Motor neuron (in vitro differentiated cells): ENCODE data around the gene DOK7. TPM values are rescaled to one million over a fixed set of nuclear protein-coding genes. Genes with fewer than 3 reads are reported as not detected.

Source experiments
- ATAC-seq, 8 experiments: fragments of 200-7000 bp; cut with Tn5 transposase; replicated peaks in 6 of 8; 2 replicates each; pipeline ENCODE4 v1.8.0; 2021; ENCODE audit warnings: mild to moderate bottlenecking in 8 of 8, moderate library complexity in 8 of 8
- H3K27ac ChIP-seq, 2 donors: fragments of 250-450 bp; sonication (Bioruptor Pico); 2 replicates each; pipeline ENCODE4 v1.9.0; 2021; ENCODE audit warnings: antibody characterized with exemption in 2 of 2, mild to moderate bottlenecking in 2 of 2, moderate library complexity in 1 of 2
- H3K4me1 ChIP-seq, 2 donors: fragments of 250-450 bp; sonication (Bioruptor Pico); replicated peaks in 1 of 2; 2 replicates each; pipeline ENCODE4 v1.6.1; 2021; ENCODE audit warnings: antibody characterized with exemption in 2 of 2, mild to moderate bottlenecking in 2 of 2, moderate library complexity in 1 of 2
- H3K4me3 ChIP-seq, 5 donors: fragments of 250-450 bp; sonication (Bioruptor Pico); 2 replicates each; pipeline ENCODE4 v1.9.0; 2021; ENCODE audit warnings: antibody characterized with exemption in 5 of 5, mild to moderate bottlenecking in 5 of 5, moderate library complexity in 4 of 5
- WGBS, 10 experiments: fragments of 450-650 bp; shearing (Covaris generic); methylation state at CpG; one replicate each; pipeline ENCODE4 v1.0.0; 2022; 5-methylcytosine and 5-hydroxymethylcytosine counted together
- in situ Hi-C, 9 experiments: fragments of 400-800 bp; cut with MboI; loops; one replicate each; pipeline ENCODE4 v1.15.0; 2021; ENCODE audit warnings: low sequenced_read_pairs in 9 of 9, low pct_unique_long_range_greater_than_20kb in 2 of 9; ENCODE audit not compliant: unreplicated experiment in 9 of 9
- total RNA-seq, 8 experiments: library from RNA; unstranded; fragments of 300-600 nt; gene quantifications; 2 replicates each; pipeline versions ENCODE4 v1.2.3 to v1.2.4, GENCODE V29; 2022

The DOK7 gene
- total RNA-seq, 8 experiments from 2014 or later: 0.27 to 2.0 (median 0.62) TPM

DNA sequence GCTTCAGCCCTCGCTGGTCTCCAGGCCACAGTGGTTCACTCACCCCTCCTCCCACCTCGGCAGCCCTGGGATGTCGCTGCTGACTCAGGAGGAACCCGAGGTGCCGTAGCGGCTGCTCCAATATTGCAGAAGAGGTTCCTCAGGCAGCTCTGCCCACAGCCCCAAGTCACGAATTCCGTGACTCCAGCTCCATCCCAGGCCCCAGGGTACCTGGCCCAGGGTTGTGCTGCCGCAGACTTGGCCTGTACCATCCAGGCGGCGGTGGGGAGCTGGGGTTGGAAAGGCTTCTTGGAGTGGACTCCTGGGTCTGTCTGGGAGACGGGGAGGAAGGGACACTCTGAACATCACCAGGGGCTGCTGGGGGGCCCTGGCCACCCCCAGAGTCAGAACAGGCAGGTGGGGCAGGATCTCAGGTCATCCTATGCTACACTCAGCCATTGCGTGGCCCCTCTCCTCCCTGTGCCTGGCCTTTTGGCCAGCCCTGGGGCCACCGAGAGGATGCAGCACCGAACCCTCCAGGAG is 22.1 kb upstream of the DOK7 start:
- H3K27ac ChIP-seq: no peak overlapping the region
- in situ Hi-C loops: loop anchor here in 2 of 9 experiments (10.0 to 25.0 kb wide), 2 partner anchors 96 to 104 kb away; no protein-coding TSS in a partner anchor
- H3K4me3 ChIP-seq: no peak overlapping the region
- no peaks in the 10 kb centered on the region for H3K4me1 ChIP-seq
- WGBS, 10 experiments: 13 to 92% (median 55%) methylated on average over 3 to 6 of the region's 15 CpGs; no CpG with 5 or more reads in 6 of the 10 experiments
- ATAC-seq: no peak

DNA sequence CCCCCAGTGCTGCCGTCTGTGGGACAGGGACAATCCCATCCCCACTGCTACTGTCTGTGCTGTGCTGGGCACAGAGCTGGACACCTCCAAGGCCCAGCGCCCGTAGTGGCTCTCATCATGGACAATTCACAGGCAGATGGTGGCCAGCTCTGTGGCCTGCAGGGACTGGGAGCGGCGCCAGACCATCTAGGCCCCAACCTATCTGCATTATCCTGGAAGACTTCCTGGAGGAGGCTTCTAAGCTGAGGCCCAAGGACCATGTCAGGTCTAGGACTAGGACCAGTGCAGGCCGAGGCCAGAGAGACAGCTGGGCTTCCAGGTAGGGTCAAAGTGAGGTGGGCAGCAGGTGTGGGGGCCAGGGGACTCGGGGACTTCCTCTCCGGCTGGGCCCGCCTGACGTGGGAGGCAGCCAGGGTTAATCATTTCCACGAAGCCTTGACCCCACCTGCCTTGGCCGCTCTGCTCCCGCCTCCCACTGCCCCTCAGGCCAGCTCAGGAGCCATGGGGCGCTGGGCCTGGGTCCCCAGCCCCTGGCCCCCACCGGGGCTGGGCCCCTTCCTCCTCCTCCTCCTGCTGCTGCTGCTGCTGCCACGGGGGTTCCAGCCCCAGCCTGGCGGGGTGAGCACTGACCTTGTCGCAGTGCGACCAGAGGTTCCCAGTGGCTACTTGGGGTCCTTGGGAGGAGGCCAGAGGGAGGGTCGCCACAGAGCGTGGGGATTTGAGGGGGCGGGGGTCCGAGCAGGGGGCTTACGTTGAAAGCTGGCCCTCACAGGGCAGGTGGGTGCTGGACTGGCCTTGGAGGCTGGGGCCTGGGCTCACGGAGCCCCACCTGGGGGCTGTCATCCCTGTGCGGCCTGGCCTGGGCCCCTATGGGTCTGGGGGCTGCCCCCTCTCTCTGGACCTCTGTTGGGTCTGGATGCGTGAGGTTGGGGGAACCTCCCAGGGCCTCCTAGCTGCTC is 21.3 kb upstream of the DOK7 start, which contains the start of gene HGFAC:
TSS of gene HGFAC (plus strand) at position 468 of the 959 bp plus-strand sequence. CDS start at position 502, 34 bp downstream.
- H3K27ac ChIP-seq: no peak within 1 kb of the TSS
- no peak for ATAC-seq
- in situ Hi-C loops: loop anchor here in 2 of 9 experiments (10.0 to 25.0 kb wide), 2 partner anchors 97 to 104 kb away; no protein-coding TSS in a partner anchor
- no peak within 1 kb of the TSS for H3K4me3 ChIP-seq
- WGBS, 10 experiments: no CpG with 5 or more reads among the region's 27 CpGs
- H3K4me1 ChIP-seq: no peaks in the 10 kb centered on the region

DNA sequence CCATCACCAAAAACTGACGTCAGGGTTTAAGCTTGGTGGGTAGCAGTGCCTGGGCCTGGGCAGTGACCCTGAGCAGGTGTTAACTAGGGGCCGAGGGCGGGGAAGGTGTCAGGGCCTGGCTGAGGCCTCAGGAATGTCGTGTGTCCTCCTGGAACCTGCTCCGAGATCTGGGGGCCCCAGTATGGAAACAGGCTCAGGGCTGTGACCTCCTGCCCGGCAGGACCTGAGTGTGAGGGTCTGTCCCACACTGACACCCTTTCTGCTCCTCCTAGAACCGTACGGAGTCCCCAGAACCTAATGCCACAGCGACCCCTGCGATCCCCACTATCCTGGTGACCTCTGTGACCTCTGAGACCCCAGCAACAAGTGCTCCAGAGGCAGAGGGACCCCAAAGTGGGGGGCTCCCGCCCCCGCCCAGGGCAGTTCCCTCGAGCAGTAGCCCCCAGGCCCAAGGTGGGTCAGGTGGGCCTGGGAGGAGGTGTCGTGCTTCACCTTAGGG is 20.6 kb upstream of the DOK7 start:
- H3K4me1 ChIP-seq: no peaks in the 10 kb centered on the region
- in situ Hi-C loops: loop anchor here in 2 of 9 experiments (10.0 to 25.0 kb wide), 2 partner anchors 98 to 105 kb away; no protein-coding TSS in a partner anchor
- no peak overlapping the region for H3K27ac ChIP-seq
- ATAC-seq: no peak
- 40 to 93% (median 77%) methylated on average over 1 to 5 of the region's 14 CpGs; no CpG with 5 or more reads in 6 of the 10 experiments for WGBS, 10 experiments
- H3K4me3 ChIP-seq: no peak overlapping the region

DNA sequence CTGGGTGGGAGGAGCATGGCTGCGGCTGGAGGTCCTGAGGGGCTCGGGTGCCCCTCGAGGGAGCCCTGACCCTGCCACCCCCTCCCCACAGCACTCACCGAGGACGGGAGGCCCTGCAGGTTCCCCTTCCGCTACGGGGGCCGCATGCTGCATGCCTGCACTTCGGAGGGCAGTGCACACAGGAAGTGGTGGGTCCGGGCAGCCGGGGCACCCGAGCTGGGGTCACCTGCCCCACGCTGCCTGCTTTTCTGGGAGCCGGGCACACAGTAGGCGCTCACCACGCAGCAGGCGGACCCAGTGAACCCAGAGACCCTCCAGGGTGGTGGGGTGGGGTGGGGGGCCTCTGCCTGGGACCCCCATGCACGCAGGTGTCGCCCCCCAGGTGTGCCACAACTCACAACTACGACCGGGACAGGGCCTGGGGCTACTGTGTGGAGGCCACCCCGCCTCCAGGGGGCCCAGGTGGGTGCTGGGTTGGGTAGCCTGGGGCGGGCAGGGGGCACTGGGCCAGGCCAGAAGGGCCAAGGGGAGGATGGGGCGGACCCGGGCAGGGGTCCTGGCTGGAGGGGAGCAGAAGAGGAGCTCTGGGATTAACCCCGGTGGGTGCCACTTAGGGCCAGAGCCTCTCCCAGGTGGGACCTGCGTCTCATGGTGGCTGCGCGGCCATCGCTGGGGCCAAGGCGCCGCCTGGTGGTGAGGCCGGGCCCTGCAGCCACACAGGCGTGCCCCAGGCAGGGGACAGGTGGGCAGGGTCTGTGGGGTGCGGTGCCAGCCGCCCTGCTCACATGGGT is 20.0 kb upstream of the DOK7 start:
- WGBS, 10 experiments: 40 to 100% methylated on average over 1 of the region's 36 CpGs; no CpG with 5 or more reads in 8 of the 10 experiments
- in situ Hi-C loops: loop anchor here in 2 of 9 experiments (10.0 to 25.0 kb wide), 2 partner anchors 98 to 106 kb away; no protein-coding TSS in a partner anchor

DNA sequence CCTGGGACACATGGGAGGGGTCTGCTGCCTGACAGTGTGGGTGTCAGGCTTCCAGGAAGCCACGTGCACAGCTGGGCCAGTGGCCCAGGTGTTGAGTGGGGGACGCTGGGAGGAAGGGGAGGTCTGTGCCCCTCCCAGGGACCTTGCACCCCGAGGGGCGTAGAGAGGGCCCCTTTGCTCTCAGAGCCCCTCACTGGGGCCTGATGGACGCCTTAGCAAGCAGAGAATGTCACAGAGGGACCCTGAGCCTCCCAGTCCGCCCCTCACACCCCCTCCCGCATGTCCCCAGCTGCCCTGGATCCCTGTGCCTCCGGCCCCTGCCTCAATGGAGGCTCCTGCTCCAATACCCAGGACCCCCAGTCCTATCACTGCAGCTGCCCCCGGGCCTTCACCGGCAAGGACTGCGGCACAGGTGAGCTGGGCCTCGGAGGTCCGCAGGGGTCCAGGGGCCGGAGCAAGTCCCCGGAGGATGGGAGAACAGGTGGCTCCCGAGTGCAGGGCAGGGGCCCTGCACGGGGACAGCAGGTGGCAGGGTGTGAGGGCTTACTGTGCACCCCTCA is 19.3 kb upstream of the DOK7 start:
- WGBS, 10 experiments: 53% methylated on average over 3 of the region's 17 CpGs; no CpG with 5 or more reads in 9 of the 10 experiments
- peaks cover 0 to 2% of the 10 kb centered on the region in 2 donors for H3K4me1 ChIP-seq
- peak in 1 of 8 experiments; percentile 5 for ATAC-seq
- no peak overlapping the region for H3K4me3 ChIP-seq
- no peak overlapping the region for H3K27ac ChIP-seq
- in situ Hi-C loops: loop anchor here in 2 of 9 experiments (10.0 to 25.0 kb wide), 2 partner anchors 99 to 107 kb away; no protein-coding TSS in a partner anchor

More for the DNA sequence above, 20.0 kb upstream of the DOK7 start:
- ATAC-seq: peak; percentile 49 to 87 (median 70)
- Histone ChIP-seq H3K4me1 (no peaks in the 10 kb centered on the region), H3K27ac (no peak overlapping the region), H3K4me3 (no peak overlapping the region)

DNA sequence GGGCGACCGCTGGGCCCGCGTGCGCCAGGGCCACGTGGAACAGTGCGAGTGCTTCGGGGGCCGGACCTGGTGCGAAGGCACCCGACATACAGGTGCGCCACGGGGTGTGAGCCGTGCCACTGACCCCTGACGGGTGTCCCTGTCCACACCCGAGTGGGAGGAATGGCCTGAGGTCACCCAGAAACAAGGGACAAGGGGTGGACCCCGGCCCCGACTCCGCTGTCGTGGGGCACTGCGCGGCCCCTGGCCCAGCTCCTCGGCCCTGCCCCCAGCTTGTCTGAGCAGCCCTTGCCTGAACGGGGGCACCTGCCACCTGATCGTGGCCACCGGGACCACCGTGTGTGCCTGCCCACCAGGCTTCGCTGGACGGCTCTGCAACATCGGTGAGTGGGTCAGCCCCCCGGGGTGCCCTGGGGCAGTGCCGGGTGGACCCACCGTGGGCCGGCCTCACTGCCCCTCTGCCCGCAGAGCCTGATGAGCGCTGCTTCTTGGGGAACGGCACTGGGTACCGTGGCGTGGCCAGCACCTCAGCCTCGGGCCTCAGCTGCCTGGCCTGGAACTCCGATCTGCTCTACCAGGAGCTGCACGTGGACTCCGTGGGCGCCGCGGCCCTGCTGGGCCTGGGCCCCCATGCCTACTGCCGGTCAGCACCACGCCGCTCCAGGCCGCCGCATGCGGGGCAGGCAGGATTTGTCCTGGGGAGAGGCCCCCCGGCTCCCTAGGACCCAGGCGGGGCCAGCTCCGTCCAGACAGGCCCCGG is 18.6 kb upstream of the DOK7 start:
- no peak for ATAC-seq
- WGBS, 10 experiments: 74 to 100% (median 93%) methylated on average over 1 to 17 of the region's 56 CpGs; no CpG with 5 or more reads in 4 of the 10 experiments

DNA sequence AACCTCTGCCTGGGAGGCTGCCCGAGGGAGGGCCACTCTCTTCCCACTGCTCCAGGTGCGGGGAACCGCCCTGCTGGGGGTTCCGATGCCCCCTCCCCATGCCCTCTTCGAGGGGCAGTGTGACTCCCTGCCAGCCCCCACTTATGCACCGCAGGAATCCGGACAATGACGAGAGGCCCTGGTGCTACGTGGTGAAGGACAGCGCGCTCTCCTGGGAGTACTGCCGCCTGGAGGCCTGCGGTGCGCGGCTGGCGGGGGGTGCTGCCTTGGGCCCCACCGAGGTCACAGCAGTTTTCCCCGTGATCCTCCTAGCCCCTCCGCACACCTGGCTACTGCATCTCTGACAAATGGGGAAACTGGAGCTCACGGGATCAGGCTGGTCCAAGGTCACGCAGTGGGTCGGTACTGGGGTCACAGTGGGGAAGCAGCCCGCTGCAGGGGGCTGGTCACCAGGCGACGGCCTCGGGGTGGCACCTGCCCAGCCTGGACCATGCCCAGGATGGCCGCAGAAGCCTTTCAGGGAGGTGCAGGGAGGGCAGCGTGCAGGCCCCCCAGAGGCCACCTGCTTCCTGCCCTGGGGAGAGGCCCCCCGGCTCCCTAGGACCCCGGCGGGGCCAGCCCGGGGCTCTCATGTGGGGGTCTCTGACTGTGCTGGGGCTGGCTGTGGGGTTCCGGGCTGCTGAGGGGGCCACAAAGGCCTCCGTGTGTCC is 17.8 kb upstream of the DOK7 start:
- ATAC-seq: no peak
- H3K4me1 ChIP-seq: peaks cover 8 to 16% of the 10 kb centered on the region in 2 donors
- WGBS, 10 experiments: 88% methylated on average over 7 of the region's 34 CpGs; no CpG with 5 or more reads in 9 of the 10 experiments
- no peak overlapping the region for H3K4me3 ChIP-seq
- H3K27ac ChIP-seq: no peak overlapping the region
- in situ Hi-C loops: loop anchor here in 2 of 9 experiments (10.0 to 25.0 kb wide), 2 partner anchors 100 to 108 kb away; no protein-coding TSS in a partner anchor

More for the DNA sequence above, 18.6 kb upstream of the DOK7 start:
- Histone ChIP-seq H3K27ac (no peak overlapping the region), H3K4me3 (no peak overlapping the region), H3K4me1 (peaks cover 4 to 9% of the 10 kb centered on the region in 2 donors)
- in situ Hi-C loops: loop anchor here in 2 of 9 experiments (10.0 to 25.0 kb wide), 2 partner anchors 100 to 107 kb away; no protein-coding TSS in a partner anchor

DNA sequence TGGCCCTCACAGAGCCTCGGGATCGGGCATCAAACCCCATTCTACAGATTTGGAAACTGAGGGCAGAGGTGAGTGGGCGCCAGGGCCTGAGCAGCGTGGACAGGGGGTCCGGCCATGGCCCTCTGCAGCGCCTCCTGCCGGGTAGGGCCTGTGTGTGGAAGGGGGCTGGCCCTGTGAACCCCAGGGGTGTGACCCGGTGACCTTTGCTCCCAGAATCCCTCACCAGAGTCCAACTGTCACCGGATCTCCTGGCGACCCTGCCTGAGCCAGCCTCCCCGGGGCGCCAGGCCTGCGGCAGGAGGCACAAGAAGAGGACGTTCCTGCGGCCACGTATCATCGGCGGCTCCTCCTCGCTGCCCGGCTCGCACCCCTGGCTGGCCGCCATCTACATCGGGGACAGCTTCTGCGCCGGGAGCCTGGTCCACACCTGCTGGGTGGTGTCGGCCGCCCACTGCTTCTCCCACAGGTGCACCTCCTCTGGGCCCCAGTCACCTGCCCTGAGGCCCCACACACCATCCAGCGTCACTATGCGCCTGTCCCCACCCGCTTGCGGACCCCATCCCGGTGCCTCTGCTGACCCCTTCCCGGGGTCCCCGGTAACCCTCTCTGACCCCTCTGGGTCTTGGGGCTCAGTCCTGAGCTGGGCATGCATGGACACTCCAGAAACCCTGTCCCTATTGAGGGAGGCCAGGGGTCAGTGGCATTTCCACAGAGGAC is 17.1 kb upstream of the DOK7 start:
- no peak for ATAC-seq
- in situ Hi-C loops: loop anchor here in 2 of 9 experiments (10.0 to 25.0 kb wide), 2 partner anchors 101 to 109 kb away; no protein-coding TSS in a partner anchor
- WGBS, 10 experiments: no CpG with 5 or more reads among the region's 34 CpGs
- Histone ChIP-seq H3K4me1 (peaks cover 8 to 18% of the 10 kb centered on the region in 2 donors), H3K27ac (no peak overlapping the region), H3K4me3 (no peak overlapping the region)

DNA sequence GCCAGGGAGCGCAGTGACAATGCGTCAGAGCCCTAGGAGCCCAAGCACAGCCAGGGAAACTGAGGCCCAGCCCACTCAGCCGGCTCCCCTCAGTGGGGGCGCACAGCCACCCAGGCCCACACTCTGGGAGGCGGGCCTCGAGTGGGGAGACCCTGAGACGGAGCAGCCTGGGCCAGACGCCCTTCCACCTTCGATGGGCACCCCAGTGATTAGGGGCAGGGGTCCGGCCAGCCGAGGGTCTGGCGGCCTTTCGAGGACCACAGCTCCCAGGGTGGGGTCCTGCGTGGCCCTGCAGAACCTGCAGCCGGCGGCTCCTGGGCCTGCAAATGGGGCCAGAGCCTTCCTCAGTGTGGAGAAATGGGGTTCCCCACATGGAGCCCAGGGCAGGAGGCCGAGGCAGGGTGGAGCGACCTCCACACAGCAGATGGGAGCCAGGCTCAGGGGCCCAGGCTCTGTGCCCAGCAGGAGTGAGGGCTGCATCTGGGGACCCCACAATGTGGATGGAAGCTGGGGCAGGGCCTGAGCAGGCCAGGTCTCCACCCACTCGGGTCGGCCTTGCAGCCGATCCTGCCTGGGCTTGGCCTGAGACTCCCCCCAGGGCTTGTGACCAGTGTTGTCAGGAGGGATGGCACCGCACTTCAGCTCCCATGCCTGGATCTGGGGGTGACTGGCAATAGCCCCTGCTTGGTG is 16.3 kb upstream of the DOK7 start:
- peaks cover 8 to 18% of the 10 kb centered on the region in 2 donors for H3K4me1 ChIP-seq
- H3K4me3 ChIP-seq: no peak overlapping the region
- WGBS, 10 experiments: 100% methylated on average over 1 of the region's 22 CpGs; no CpG with 5 or more reads in 9 of the 10 experiments
- in situ Hi-C loops: loop anchor here in 2 of 9 experiments (10.0 to 25.0 kb wide), 2 partner anchors 102 to 109 kb away; no protein-coding TSS in a partner anchor
- ATAC-seq: no peak
- no peak overlapping the region for H3K27ac ChIP-seq
